ENCODE measurements around the gene KLF15. TPM values are rescaled to one million over a fixed set of nuclear protein-coding genes. Genes with fewer than 3 reads are reported as not detected.

KLF15 gene
- total and polyA plus RNA-seq, 9 of the 15 experiments (the other 6 are each of a cell fraction or from before 2014, with no cell fraction given) = 0.08 to 4.8 (median 1.2) TPM

DNA sequence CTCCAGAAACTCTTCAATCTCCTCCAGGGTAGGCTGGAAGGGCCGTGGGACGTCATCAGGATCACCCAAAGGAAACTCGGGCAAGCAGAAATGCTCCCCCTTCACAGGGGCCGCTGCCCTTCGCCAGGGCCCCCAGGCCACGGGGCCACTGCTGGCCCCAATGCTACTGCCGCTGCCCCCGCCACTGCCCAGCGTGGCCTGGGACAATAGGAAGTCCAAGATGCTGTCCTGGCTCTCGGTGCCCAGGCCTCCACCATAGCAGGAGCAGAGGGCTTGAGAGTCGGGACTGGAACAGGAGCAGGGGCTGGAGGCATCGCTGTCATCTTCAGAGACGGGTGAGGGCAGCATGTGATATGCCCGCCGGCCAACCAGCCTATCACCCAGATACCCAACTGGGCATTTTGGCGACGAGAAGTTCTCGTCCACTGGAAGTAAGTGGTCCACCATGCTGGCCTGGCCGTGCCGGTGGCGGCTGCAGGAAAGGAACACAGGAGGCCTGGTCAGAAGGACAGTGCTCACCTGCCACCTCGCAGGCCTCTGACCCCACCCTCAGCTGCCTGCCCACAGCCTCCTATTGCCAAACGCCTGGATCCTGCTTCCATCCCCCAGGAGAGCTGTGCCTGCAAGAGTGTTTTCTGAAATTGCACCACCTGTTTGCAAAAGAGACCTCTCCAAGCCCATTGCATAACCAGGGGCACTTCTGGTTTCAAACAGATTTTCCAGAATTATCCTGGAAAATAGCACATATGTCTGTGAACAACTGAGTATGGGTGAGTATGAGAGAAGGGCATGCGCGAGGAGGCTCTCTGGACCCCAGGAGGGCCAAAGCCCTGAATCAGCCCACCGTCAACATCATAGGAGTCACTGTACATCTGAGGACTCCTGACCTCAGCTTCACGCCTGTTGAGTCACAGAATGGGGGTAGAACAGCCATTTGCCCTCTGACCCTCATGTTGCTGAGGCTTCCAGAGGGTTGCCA, 4.4 kb downstream of the KLF15 start (continued):
- TF ChIP-seq, protein P1, sequence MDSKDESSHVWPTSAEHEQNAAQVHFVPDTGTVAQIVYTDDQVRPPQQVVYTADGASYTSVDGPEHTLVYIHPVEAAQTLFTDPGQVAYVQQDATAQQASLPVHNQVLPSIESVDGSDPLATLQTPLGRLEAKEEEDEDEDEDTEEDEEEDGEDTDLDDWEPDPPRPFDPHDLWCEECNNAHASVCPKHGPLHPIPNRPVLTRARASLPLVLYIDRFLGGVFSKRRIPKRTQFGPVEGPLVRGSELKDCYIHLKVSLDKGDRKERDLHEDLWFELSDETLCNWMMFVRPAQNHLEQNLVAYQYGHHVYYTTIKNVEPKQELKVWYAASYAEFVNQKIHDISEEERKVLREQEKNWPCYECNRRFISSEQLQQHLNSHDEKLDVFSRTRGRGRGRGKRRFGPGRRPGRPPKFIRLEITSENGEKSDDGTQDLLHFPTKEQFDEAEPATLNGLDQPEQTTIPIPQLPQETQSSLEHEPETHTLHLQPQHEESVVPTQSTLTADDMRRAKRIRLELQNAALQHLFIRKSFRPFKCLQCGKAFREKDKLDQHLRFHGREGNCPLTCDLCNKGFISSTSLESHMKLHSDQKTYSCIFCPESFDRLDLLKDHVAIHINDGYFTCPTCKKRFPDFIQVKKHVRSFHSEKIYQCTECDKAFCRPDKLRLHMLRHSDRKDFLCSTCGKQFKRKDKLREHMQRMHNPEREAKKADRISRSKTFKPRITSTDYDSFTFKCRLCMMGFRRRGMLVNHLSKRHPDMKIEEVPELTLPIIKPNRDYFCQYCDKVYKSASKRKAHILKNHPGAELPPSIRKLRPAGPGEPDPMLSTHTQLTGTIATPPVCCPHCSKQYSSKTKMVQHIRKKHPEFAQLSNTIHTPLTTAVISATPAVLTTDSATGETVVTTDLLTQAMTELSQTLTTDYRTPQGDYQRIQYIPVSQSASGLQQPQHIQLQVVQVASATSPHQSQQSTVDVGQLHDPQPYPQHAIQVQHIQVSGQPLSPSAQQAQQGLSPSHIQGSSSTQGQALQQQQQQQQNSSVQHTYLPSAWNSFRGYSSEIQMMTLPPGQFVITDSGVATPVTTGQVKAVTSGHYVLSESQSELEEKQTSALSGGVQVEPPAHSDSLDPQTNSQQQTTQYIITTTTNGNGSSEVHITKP (IDR thresholded peaks at IDR 0.05; ENCODE audit: partially characterized antibody) = no peak

DNA sequence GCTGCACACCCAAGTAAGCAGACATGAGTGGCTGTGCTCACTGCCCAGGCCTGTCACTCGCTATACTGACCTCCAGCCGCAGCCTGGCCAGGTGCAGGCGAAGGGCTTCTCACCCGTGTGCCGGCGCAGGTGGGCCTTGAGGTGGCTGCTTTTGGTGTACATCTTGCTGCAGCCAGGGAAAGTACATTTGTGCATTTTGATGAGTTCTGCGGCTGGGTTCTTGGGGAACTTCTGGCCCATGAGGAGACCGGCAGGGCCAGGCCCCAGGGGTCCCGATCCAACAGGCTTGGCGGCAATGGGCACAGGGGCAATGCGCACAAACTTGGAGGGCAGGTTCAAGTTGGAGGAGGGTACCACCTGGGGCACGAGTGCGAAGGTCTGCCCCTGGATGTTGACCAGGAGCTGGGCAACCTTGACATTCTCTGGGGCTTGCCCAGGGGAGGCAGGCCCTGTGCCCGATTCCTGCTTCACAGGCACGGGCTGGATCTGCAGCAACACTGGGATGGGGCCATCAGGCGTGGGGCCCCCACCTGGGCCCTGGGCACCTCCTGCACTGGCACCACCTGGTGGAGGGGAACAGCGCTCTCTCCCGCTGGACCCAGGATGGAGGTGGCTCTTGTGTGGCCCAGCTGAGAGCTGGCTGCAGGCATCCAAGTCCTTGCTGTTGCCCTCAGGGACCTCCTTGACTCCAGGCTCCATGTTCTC, 5.3 kb downstream of the KLF15 start:
- ATAC-seq (no peak), FAIRE-seq (no peak), DNase-seq (ENCODE audit: extremely low read depth in 1 of 4, low spot score in 3 of 4) (no peak)
- H3K4me3 ChIP-seq = no peak overlapping the region
- TF ChIP-seq FOXA3 (CRISPR knock-in tag; conservative IDR thresholded peaks at IDR 0.05 in 1 of 2, IDR thresholded peaks at IDR 0.05 in 1 of 2) (no peak), POLR2G (IDR thresholded peaks at IDR 0.05; ENCODE audit: low read depth, low read length) (0 out of 2 replicates have a peak, but pooled peaks have one; percentile 20)
- no peaks in the 10 kb centered on the region for H4K20me1 ChIP-seq (replicated peaks; ENCODE audit: control insufficient read depth, insufficient read depth, low read length)
- no TSS peak for BruUV-seq (replicated peaks)
- ChIA-PET CTCF (ENCODE audit: low intra/inter-chr PET ratio) (no interaction called here), POLR2A (no interaction called here)
- no peak overlapping the region for H2AFZ ChIP-seq (ENCODE audit: low read depth, low read length)
- no peaks in the 10 kb centered on the region for H3K9me1 ChIP-seq (ENCODE audit: control insufficient read depth, insufficient read depth, low read length)
- WGBS (ENCODE audit: insufficient coverage, low coverage, missing lambda C conversion rate) = 92% methylated on average over 11 of the region's 18 CpGs
- H3K4me1 ChIP-seq (replicated peaks in 1 of 2; ENCODE audit: control insufficient read depth in 2 of 2, insufficient read depth in 2 of 2, low read length in 2 of 2) = peaks cover 5 to 23% of the 10 kb centered on the region in 2 experiments; a peak in 3 of 5 replicates
- H3K9me3 ChIP-seq (replicated peaks; ENCODE audit: control insufficient read depth, insufficient read depth, low read depth, low read length) = no peaks in the 10 kb centered on the region
- H3K27ac ChIP-seq (ENCODE audit: extremely low read depth, low read depth, low read length) = no peak overlapping the region
- no peak overlapping the region for H3K9ac ChIP-seq (ENCODE audit: insufficient read depth in 1 of 2, low read depth in 2 of 2, low read length in 2 of 2)
- no peak overlapping the region for H3K4me2 ChIP-seq (ENCODE audit: insufficient read depth, low read length)
- intact Hi-C loops (cut with micrococcal nuclease) (no loop called here), in situ Hi-C loops (cut with MboI) (no loop called here)
- no peaks in the 10 kb centered on the region for H3K79me2 ChIP-seq (ENCODE audit: control insufficient read depth, insufficient read depth, low read length)
- no peaks in the 10 kb centered on the region for H3K27me3 ChIP-seq (ENCODE audit: control insufficient read depth in 2 of 2, insufficient read depth in 2 of 2, low read length in 2 of 2)
- H3K36me3 ChIP-seq (ENCODE audit: control insufficient read depth, insufficient read depth, low read length) = no peaks in the 10 kb centered on the region
